Dermis blood vessel endothelial cell (primary cell): ENCODE measurements around the gene STK10. TPM values are rescaled to one million over a fixed set of nuclear protein-coding genes. Genes with fewer than 3 reads are reported as not detected.

ENCODE experiments used
- DNase-seq: peaks from one replicate; pipeline ENCODE4 v3.0.0; 2010
- total RNA-seq: library from RNA; depleted of rRNA; stranded (reverse); fragments of >200 nt; gene quantifications from 2 replicates; pipeline ENCODE4 v1.2.3, GENCODE V29; 2014

The STK10 gene
- total RNA-seq, 1 donor from 2014 or later = 61.8 TPM

DNA sequence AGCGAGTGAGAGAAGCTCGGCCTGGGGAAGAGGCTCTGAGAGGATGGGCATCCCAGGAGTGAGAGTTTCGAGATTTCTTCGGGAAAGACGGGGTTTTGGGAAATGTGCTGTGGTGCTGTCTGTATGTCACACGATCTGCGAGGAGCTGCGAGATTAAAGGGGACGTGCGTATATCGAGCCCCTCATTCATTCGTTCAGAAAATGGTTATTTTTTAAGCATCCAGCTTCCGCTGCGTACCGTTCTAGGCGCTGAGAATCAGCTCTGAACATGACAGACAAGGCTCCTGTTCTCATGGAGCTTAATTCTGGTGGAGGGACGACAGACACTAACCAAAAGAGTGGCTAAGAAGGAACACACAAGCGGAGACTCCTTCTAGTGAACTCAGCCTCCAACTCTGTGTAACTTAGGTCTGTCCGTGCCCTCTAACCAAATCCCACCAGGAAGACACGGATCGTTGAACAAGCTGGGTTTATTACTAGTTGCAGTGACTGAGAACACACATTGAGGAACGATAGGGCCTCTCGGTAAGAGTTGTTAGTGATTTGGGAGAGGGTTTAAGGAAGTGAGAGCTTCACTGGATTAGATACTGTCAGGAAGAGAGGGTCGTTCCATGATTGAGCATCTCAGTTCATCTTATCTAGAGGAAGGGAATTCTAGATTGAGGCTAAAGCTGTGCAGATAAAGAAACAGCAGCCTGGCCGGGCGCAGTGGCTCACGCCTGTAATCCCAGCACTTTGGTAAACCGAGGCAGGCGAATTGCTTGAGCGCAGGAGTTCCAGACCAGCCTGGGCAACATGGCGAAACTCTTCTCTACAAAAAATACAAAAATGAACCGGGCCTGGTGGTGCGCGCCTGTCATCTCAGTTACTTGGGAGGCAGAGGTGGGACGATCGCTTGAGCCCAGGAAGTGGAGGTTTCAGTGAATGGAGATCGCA is 180.6 kb downstream of the STK10 start:
- DNase-seq = no peak

- DNase-seq = peak; percentile 97
Measured at GRCh38 chr5:172006321-172007174, 181.5 kb downstream of the STK10 start, which contains the start of gene FBXW11. TSS of gene FBXW11 (minus strand) at chr5:172006638. CDS start at chr5:172006502, 136 bp downstream.

- peak; percentile 45 for DNase-seq
Measured at GRCh38 chr5:172005708-172006320, 182.2 kb downstream of the STK10 start.

DNA sequence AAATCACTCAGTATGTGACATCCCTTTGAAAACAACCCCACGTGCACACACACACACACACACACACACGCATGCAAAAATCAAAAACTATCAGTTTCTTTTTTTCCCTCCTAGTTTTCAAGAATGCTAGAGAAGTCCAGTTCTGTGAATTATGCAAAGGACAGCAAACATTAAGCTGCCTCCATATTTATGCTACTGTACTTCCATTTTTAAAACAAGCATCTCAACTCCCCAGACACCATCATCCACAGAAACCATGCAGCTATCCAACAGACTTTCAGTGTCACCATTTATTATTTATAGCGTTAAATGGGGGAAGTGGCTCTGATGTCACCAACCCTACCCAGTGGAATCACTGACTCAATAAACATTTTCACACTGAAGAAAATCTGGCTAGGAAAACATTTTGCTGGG is 183.2 kb downstream of the STK10 start:
- DNase-seq = peak; percentile 44

DNA sequence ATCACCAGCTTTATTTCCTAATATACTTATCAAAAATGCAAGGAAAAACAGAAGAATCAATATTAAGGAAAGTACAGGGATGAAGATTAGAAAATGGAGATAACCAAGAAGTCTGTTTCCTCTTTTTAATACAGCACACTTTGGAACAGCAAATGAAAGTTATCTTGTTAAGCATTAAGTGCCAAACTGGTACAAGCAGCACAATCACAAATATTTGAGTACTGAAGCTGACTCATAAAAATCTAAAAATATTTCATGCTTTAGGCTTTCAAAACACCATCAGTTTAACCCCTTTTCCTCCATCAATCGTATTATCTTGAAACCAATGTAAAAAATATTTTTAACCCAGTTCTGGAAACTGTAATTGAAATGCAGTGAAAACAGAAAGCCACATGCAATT is 184.3 kb downstream of the STK10 start:
- no peak for DNase-seq

DNA sequence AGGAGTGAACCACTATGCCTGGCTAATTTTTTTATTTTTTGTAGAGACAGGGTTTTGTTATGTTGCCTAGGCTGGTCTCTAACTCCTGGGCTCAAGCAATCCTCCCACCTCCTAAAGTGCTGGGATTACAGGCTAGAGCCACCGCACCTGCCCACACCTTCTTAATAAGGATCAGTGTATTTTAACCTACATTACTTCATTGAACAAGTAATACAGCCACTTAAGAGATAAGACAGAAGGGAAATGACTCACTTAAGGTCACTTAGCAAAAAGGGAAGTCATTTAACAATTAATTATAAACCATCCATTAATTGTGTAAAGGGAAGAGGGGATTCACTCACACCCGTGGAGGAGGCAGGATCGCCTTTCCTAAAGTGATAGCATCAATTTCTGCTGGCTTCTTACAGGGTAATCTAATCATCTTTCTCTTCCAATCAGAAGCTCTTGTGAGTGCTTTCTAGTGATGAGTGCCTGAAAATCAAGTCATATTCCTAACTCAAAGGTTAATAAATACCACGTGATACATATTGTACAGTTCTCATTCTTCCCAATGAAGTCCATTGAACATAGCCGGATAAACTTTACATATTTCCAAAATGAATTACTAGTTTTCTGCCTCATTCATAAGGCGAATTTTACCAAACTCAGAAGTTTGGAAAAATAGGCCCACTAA is 185.0 kb downstream of the STK10 start:
- DNase-seq = peak; percentile 8

GRCh38 chr5:172002310-172002709 is 185.7 kb downstream of the STK10 start:
- DNase-seq = peak; percentile 55

- DNase-seq = no peak
Measured at GRCh38 chr5:171999877-172000276, 188.1 kb downstream of the STK10 start.

DNA sequence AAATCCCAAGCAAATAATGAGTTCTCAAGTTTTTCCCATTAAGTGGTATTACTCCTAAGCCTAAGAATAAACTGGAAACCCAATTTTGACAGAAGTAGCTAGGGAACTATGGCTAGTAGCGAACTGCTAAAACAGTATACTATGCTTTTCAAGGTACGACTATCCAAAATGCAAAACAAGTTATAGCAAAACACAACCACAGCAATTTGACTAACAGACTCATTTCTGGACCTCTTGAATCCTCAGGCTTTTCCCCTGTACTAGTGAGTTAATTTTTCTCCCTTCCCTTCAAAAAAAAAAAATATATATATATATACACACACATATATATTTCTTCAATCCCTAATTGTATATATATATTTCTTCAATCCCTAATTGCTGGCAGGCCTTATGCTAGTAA is 188.9 kb downstream of the STK10 start:
- no peak for DNase-seq

DNA sequence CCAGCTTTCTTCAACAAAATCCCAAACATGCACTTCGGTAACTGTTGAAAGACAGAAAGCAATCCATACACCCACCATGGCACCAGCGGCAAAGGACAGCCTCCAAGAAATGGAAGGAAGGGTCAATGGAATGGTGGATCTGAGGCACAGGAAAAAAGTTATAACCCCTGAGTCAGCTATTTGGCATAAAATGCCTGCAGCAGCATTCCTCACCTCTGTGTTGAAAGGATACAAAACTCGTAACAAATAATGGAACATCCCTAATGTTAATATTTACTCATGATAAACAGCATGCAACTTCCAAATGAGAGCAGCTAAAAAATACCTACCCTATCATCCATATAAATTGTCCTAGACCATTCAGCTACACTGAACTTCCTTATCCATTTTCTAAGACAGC is 191.0 kb downstream of the STK10 start:
- DNase-seq = no peak

DNA sequence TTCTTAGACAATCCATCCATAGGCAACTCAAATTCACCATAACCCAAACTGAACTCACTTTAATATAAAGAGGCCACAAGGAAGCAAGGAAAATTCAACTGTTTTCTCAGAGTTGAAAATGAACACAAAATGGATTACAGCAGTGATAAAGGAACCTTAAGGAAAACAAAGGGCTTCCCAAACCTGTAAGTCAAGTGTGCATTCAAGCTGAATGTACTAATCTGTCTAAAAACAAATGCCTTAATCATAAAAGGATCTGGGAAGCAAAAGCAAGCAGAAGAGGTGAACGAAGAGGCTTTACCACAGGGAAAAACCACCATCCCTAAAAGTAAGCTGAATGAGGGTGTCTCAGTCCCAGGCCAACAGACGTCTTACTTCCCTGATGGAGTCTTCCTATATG is 195.2 kb downstream of the STK10 start:
- no peak for DNase-seq

GRCh38 chr5:171992305-171992704 is 195.7 kb downstream of the STK10 start:
- DNase-seq = no peak

Other genes with a start within 250 kb of the STK10 start
- gene FBXW11, start 181.6 kb downstream of the STK10 start, total RNA-seq = 81.4 and 90.4 TPM in 2 replicates
- gene EFCAB9, start 5.9 kb upstream of the STK10 start, total RNA-seq = not detected in 2 replicates
- gene UBTD2, start 95.5 kb upstream of the STK10 start, total RNA-seq = 25.7 and 29.4 TPM in 2 replicates